Stimulated activated CD4-positive, alpha-beta T cell treated with anti-CD3 and anti-CD28 coated beads, Interleukin-2, amount 100 ng/mL, for 24 hours (primary cell): ENCODE results near the gene TMEM72.

ENCODE experiments used
- DNase-seq, 2 donors: peaks; one replicate each; pipeline ENCODE4 v3.0.0-alpha.2; 2020

TMEM72 gene

DNA sequence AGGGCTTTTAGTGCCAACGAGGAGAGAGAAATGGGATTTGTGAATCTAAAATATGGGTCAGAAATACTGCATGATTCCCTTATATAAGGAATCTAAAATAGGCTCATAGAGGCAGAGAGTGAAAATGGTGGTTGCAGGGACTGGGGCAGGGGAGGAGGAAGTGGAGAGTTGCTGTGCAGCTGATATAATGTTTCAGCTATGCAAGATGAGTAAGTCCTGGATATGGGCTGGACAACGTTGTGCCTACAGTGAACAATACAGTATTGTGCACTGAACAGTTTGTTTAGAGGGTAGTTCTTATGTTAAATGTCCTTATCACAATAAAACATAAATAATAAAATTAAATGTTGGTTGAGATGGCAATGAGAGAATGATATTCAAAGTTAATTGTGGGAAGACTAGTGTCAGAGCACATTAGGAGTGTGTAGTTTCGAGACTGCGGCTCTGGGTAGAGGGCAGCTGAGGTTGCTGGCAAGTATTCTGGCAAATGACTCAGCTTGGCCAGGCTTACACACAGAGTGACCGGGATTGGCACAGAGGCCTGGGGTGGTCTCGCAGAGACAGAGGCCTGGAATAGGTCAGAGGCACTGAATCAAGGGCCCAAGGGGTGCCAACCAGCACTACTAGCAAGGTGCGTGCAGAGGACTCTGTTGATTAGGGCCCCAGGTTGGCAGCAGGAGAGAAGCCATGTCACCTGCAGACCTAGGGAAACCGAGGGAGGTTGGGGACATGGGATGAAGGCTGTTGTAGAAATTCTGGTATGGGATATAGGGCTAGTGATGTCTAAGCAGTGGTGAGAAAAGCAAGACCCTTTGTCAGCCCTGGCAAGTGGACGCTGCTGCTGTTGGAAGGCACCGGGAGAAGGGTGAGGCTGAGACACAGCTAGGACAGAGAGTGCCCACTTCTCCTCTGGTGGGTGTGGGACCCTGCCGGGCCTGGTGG lies 70.3 kb downstream of the TMEM72 start:
- no peak for DNase-seq

DNA sequence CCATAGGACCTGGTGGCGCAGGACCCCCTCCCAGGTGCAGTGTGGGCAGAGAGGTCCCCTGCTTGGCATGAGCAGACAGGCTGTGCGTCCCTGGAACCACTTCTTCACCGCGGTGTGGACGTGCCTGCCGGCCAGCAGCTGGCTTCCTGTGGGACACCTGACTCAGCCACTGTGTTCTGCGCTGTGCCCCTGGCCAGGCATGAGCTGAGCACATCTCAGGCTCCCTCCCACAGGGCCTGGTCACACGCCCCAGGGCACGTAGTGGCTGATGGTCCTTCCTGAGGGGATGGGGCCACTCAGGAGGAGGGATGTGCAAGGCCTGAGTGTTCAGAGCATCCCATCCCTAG lies 71.0 kb downstream of the TMEM72 start:
- no peak for DNase-seq

DNA sequence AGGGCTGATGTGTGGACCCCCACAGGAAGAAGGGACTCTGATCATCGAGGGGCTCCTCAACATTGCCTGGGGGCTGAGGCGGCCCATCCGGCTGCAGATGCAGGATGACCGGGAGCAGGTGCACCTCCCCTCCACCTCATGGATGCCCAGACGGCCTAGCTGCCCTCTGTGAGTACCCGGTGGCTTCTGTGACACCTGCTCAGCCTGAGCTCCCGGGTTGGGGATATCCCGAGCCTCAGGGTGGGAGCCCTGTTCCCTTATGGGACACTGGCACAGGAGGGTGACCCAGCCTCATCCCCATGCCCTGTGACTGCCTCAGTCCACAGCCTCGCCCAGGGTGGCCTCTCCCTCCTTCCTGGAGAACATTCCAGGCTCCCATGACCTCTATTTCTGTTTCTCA lies 71.4 kb downstream of the TMEM72 start:
- DNase-seq = no peak

DNA sequence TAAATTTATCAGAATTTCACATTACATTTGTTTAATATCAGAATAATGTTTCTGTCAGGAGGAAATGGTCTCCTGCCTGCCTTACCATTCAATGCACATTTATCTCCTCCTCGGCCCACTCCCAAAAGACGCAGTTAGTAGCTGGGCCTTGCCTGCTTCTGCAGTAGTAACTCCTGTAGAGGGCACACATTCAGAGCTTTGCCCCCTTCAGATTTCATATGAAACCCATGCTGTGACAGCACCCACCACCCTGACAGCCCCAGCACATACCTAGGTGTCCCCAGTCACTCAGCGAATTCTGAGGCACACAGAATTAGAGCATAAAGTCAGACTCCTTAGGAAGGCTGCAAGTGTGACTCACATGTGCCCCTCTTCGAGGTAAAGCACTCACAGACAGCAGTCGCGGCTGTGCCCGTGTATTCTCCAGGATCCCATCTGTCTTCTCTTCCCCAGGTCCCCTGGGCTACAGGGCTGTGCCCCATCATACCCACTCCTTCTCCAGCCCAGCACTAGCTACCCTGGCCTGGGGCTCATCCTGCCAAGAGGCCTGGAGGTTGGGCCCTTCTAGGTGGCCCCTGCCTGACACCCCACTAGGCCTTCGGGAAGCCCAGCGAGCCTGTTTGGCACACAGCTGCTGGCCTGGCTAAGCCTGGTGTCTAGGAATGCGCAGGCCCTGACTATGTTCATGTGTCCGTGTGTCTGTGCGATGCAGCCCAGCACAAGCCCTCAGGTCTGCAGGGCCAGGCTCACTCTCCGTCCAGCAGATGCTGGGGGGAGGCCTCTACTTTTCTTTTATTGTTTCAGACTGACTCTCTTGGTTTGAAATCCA lies 72.1 kb downstream of the TMEM72 start:
- no peak for DNase-seq

DNA sequence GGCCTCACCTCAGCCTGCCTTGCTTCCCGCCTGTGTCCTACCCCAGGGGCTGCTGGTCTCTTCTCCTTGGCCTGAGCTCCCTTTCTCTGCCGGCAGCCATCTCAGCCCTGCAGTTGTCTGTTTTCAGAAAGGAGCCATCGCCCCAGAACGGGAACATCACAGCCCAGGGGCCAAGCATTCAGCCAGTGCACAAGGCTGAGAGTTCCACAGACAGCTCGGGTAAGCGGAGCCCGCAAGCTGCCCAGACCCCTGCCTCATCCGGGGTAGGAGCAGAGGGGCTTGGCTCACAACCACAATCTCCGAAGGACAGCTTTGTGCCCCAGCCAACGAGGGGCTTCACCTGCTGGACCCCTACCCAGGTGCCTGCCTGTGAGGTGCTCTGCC lies 72.8 kb downstream of the TMEM72 start:
- no peak for DNase-seq

DNA sequence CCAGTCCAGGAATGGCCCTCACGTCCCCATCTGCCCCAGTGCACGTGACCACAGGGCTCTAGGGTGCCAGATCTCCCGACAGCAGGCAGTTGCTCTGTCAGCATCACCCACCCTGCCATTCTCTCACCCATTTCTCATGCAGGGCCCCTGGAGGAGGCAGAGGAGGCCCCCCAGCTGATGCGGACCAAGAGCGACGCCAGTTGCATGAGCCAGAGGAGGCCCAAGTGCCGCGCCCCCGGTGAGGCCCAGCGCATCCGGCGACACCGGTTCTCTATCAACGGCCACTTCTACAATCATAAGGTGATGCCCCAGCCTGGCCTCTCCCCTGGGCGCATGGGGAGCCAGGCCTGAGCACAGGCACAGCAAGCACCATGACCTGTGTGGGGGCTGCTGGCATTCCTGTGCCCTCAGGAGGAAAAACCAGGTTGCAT lies 73.5 kb downstream of the TMEM72 start:
- DNase-seq = no peak

DNA sequence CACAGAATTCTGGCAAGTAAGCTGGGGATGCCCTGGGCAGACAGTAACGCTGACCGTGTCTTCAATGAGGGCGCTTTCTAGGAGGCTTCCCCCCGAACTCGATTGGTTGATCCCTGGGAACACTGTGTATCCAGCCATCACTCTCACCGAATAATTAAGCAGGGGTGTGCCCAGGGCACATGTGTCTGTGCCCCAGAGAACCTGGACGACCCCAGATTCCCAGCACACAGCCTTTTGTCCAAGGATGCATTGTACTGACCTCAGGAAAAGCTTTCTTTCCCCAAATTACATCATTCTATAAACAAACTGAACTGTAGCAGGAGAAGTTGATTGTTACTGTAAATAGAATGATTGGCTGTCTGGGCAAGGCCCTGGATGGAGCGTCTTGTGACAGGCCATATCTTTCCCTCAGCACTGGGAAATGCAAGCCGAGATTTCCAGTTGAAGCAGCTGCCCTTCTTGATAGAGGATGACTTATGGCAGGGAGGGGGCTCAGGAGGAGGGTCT lies 74.1 kb downstream of the TMEM72 start:
- no peak for DNase-seq

DNA sequence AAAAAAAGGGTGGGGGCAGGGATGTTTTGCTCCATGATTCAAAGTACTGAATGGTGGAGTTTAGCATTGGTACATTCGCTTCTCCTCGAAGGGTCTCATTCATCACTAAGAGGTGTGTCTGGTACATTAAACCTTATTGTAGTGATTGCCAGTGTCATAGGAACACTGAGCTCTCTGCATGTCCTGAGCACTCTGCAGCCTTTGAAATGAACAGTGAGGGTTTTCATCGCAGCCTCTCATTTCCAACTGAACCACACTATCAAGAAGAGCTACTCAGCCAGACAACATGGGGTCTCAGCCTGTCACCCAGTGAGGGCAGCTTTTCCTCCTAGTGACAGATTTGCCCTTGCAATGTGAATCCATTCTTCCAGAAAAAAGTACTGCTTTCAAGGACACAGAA lies 75.0 kb downstream of the TMEM72 start:
- no peak for DNase-seq
